Measurements from ENCODE around the gene ESR2. TPM values are rescaled to one million over a fixed set of nuclear protein-coding genes. Genes with fewer than 3 reads are reported as not detected.

Gene ESR2
- total and polyA plus RNA-seq, 2 of the 8 experiments (the other 6 are each of a cell fraction or from before 2014, with no cell fraction given): 0.19 to 0.23 TPM

MicroRNAs encoded within 50 kb of the gene (microRNA counts, 767-probe panel; counts per million panel counts)
- microRNA hsa-miR-548h-5p: 879 counts per million, percentile 95 among the panel's probes with 10 or more counts

Small RNA genes within 50 kb of the gene (microRNA-seq; reads per million reads assigned to microRNA genes)
- 0 reads per million in 2 experiments for gene MIR548H1 (ENCODE audit: borderline microRNAs expressed in 2 of 2, borderline number of aligned reads in 2 of 2, borderline replicate concordance in 1 of 2)

Small RNA genes within 50 kb of the gene (small RNA-seq; reads per million reads assigned to genes)
- not detected for gene MIR548H1 (ENCODE audit: insufficient read depth)

Other genes starting within 250 kb of the ESR2 start
- 302 and 332 TPM in 2 replicates for gene MTHFD1, start 94.0 kb upstream of the ESR2 start, total RNA-seq (2021; fragmentation: NEBNext Ultra II Directional; extraction: Animal tissue kit (Norgen Biotek cat#: 25700))
- 79.1 and 79.7 TPM in 2 replicates for gene MTHFD1, start 94.0 kb upstream of the ESR2 start, polyA plus RNA-seq (2011; rRNA removed)
- gene AKAP5, start 171.1 kb upstream of the ESR2 start, total RNA-seq (2021; fragmentation: NEBNext Ultra II Directional; extraction: Animal tissue kit (Norgen Biotek cat#: 25700)): 3.5 and 3.8 TPM in 2 replicates
- gene AKAP5, start 171.1 kb upstream of the ESR2 start, polyA plus RNA-seq (2011; rRNA removed): 0.36 and 0.50 TPM in 2 replicates
- 11.4 and 11.5 TPM in 2 replicates for gene ZBTB25, start 209.5 kb upstream of the ESR2 start, total RNA-seq (2021; fragmentation: NEBNext Ultra II Directional; extraction: Animal tissue kit (Norgen Biotek cat#: 25700))
- gene ZBTB25, start 209.5 kb upstream of the ESR2 start, polyA plus RNA-seq (2011; rRNA removed): 4.9 and 5.4 TPM in 2 replicates
- 27.5 and 27.9 TPM in 2 replicates for gene ZBTB1, start 210.4 kb upstream of the ESR2 start, total RNA-seq (2021; fragmentation: NEBNext Ultra II Directional; extraction: Animal tissue kit (Norgen Biotek cat#: 25700))
- gene ZBTB1, start 210.4 kb upstream of the ESR2 start, polyA plus RNA-seq (2011; rRNA removed): 11.6 and 13.6 TPM in 2 replicates
- 82.9 and 91.1 TPM in 2 replicates for gene HSPA2, start 246.4 kb upstream of the ESR2 start, total RNA-seq (2021; fragmentation: NEBNext Ultra II Directional; extraction: Animal tissue kit (Norgen Biotek cat#: 25700))
- gene HSPA2, start 246.4 kb upstream of the ESR2 start, polyA plus RNA-seq (2011; rRNA removed): 30.5 and 42.0 TPM in 2 replicates